Urinary bladder (tissue), 4 donors: ENCODE data around the gene PDE9A. TPM values are rescaled to one million over a fixed set of nuclear protein-coding genes. Genes with fewer than 3 reads are reported as not detected.
A peak's percentile ranks its signal among the peaks of the same experiment; 100 is the strongest.

Source experiments
- DNase-seq: peaks from one replicate; pipeline ENCODE4 v3.0.0-alpha.2; 2015; ENCODE audit errors: extremely low spot score
- H3K27ac ChIP-seq: one replicate; pipeline ENCODE4 v1.5.1; 2013; ENCODE audit warnings: low read depth, mild to moderate bottlenecking, moderate library complexity
- H3K36me3 ChIP-seq: one replicate; pipeline ENCODE4 v1.6.1; 2013; ENCODE audit warnings: mild to moderate bottlenecking, moderate library complexity; ENCODE audit not compliant: insufficient read depth
- H3K4me1 ChIP-seq: one replicate; pipeline ENCODE4 v1.6.1; 2013; ENCODE audit warnings: mild to moderate bottlenecking, moderate library complexity; ENCODE audit not compliant: insufficient read depth
- H3K4me3 ChIP-seq: one replicate; pipeline ENCODE4 v1.5.1; 2013; ENCODE audit warnings: low read depth, low read length
- WGBS: extraction: QIAGEN DNeasy Blood & Tissue Kit; methylation state at CpG from one replicate; pipeline ENCODE4 v1.1.7; 2013; 5-methylcytosine and 5-hydroxymethylcytosine counted together
- polyA plus RNA-seq: library from polyadenylated mRNA; stranded (reverse); fragments of 200-250 nt; gene quantifications from one replicate; pipeline ENCODE4 v1.2.3, GENCODE V29; 2013
- total RNA-seq: library from RNA; depleted of rRNA; stranded (reverse); fragments of >200 nt; gene quantifications from one replicate; pipeline ENCODE4 v1.2.3, GENCODE V29; 2014
- donor health status: healthy with polysubstance abuse.
- donor health status: healthy.

Gene PDE9A
- total and polyA plus RNA-seq, 2 donors = 13.5 to 33.2 TPM

DNA sequence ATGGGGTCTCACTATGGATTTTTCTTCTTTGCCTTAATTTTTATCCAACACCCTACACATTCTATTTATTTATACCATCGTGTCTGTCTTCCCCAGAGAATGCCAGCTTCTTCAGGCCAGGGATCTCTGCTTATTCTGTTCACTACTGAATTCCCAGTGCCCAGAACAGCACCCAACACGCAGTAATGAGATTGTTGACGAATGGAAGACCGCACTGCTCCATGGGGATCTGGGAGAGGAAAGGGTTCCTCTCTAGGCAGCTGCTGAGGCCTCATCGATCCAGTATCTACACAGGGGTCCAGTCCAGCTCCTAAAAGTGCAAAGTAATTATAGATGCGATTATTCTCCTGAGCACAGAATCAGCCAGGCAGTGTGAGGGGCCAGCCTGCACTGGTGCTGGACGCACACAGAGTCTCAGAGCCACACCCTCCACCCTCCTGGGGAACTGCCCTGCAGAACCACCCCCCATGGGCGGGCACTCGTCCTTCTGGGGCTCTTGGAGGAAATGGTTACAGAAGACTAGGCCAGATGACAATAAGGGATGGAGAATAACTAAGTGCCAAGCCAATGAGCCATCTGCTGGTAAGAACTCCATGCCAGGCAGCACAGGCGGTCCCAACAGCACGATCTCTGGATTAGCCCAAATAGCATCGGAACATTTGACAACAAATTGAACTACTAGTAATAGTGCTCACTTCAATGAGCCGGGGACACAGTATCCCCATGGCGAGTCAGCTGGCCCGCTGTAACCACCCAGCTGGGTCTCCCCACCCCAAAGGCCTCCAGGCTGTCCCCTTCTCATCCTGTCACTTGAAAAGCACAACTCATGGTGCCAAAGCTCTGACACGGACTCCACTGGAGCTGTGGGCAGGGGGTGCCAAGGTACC, 1.7 kb upstream of the PDE9A start:
- no peak for DNase-seq
- Histone ChIP-seq H3K27ac (no peak overlapping the region), H3K4me1 (no peaks in the 10 kb centered on the region), H3K36me3 (no peaks in the 10 kb centered on the region), H3K4me3 (no peak overlapping the region)
- WGBS = 80% methylated on average over 16 of the region's 16 CpGs

DNA sequence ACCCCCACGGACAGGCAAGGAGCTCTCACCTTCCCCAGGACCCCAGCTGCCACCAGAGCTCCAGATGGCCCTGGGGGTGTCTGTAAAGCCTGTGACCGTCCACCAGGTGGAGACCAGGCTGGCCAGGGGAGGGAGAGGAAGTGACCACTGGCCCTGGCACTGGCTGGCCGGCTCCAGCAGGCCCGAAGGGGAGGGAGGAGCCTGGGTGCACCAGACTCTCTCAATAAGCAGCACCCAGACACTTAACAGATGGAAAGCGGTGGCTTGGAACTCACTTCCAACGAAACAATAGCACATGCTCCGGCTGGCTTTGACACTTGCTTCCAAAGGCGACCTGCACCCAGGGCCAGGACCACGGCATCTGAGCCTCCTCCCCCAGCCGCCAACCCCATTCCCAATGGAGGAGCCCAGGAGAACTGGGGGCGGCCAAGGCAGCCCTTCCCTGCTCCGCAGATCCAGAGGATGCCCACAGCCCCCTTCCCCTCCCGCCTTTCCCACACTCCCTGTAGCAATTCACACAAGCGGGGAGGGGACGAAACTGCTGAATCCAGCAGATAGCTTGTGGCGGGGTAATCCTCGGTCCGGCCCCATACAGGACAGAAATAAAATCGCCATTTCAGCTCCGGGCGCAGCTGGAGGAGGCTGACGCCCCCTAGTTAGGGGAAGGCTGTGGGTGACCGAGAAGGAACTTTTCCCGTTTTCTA, 742 bp upstream of the PDE9A start:
- Histone ChIP-seq H3K4me3 (peak overlapping the region; percentile 50), H3K36me3 (no peaks in the 10 kb centered on the region), H3K27ac (no peak overlapping the region), H3K4me1 (no peaks in the 10 kb centered on the region)
- DNase-seq = no peak
- WGBS = 14% methylated on average over 24 of the region's 24 CpGs

DNA sequence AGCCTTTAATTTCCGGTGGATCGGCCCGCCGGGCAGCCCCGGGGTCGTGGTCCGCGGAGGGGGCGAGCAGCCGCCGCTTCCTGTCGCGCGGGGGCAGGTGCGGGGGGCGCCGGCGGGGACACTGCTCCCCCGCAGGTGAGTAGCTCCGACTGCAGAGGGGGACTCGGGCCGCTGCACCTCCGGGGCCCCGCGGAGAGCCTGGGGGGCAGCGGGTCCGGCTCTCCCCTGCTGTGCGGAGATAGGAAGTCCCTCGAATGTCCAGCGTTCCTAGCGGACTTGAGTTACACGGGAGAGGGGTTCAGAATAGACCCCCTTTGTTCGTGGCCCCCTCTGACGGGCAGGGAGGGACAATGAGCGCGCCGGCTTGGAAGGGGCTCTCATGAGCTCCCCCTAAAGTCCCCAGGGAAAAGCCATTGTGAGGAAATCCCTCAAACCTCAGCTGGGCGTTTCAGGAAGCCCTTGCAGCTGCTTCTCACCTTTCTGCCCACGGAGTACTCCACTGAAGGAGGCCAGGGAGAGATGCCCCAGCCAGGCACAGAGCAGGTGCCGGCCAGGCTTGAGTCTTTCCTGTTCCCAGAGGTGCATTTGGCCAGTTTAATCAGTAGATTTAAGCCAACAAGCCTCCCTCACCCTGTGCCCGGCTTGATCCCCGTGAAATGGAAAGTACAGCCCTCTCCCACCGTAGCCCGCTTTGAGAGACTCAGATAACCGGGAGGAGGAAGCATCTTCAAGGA, 925 bp downstream of the PDE9A start:
- no peak overlapping the region for H3K27ac ChIP-seq
- H3K4me1 ChIP-seq = no peaks in the 10 kb centered on the region

GRCh38 chr21:42654913-42655795, 1.7 kb downstream of the PDE9A start:
- Histone ChIP-seq H3K4me1 (no peaks in the 10 kb centered on the region), H3K36me3 (no peaks in the 10 kb centered on the region), H3K27ac (no peak overlapping the region), H3K4me3 (peak overlapping the region; percentile 50)
- DNase-seq = no peak
- WGBS = 50% methylated on average over 18 of the region's 18 CpGs

More for the DNA sequence above, 925 bp downstream of the PDE9A start:
- no peaks in the 10 kb centered on the region for H3K36me3 ChIP-seq
- WGBS = 4% methylated on average over 45 of the region's 45 CpGs
- peak overlapping the region; percentile 50 for H3K4me3 ChIP-seq
- DNase-seq = no peak

- Histone ChIP-seq H3K4me1 (no peaks in the 10 kb centered on the region), H3K4me3 (no peak overlapping the region), H3K36me3 (no peaks in the 10 kb centered on the region), H3K27ac (no peak overlapping the region)
- WGBS = 59% methylated on average over 31 of the region's 31 CpGs
- DNase-seq = no peak
Observed at GRCh38 chr21:42655796-42656770, 2.7 kb downstream of the PDE9A start.

DNA sequence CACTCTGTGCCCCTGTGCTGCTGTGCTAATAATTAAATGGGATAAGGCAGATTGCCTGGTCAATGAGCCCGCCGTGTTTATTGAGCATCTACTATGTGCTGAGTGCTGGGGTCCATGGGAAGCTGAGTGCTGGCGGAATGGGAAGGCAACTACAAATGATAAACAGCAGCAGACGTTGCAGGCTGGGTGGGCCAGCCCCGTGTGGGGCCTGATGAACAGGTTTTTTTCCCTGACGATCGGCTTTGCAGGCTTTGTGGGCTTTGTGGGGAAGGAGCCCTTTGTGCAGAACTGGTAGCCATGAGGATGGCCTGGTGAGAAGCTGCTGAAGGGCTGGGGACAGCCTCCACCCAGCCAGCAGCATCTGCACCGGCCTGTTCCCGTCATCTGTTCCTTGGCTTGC, 3.5 kb downstream of the PDE9A start:
- DNase-seq = no peak
- no peak overlapping the region for H3K27ac ChIP-seq
- 84% methylated on average over 9 of the region's 9 CpGs for WGBS
- H3K36me3 ChIP-seq = no peaks in the 10 kb centered on the region
- no peaks in the 10 kb centered on the region for H3K4me1 ChIP-seq
- no peak overlapping the region for H3K4me3 ChIP-seq

DNA sequence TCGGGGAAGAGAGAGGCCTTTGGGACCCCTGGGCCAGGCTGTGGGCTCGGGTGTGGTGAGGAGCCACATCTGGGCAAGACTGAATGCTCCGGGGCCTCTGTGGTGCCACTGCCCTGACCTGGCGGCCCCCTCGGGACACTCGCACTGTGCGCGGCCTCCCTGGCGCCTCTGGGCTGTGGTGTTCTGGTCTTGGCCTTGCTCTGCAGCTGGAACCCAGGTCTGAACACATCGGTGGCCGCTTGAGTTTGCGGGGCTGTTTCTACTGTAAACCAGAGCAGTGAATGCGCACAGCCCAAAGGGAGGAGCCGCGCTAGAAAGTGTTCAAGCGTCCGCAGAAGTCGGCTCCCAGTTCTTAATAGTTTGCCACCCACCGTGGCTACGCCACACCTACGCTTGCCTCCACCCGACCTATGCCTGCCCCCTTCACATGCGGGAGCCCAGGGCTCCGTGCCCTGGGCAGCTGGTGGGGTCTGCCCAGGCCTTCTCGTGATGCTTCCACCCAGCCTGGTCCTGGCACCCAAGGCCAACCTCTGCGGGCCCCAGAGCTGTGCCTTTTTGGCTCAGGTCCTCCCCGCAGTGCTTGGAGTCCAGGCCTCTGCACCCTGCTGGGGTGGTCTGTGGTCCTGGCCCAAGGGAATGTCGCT, 4.4 kb downstream of the PDE9A start:
- Histone ChIP-seq H3K4me3 (no peak overlapping the region), H3K27ac (no peak overlapping the region), H3K4me1 (no peaks in the 10 kb centered on the region), H3K36me3 (no peaks in the 10 kb centered on the region)
- DNase-seq = no peak
- 93% methylated on average over 28 of the region's 28 CpGs for WGBS

DNA sequence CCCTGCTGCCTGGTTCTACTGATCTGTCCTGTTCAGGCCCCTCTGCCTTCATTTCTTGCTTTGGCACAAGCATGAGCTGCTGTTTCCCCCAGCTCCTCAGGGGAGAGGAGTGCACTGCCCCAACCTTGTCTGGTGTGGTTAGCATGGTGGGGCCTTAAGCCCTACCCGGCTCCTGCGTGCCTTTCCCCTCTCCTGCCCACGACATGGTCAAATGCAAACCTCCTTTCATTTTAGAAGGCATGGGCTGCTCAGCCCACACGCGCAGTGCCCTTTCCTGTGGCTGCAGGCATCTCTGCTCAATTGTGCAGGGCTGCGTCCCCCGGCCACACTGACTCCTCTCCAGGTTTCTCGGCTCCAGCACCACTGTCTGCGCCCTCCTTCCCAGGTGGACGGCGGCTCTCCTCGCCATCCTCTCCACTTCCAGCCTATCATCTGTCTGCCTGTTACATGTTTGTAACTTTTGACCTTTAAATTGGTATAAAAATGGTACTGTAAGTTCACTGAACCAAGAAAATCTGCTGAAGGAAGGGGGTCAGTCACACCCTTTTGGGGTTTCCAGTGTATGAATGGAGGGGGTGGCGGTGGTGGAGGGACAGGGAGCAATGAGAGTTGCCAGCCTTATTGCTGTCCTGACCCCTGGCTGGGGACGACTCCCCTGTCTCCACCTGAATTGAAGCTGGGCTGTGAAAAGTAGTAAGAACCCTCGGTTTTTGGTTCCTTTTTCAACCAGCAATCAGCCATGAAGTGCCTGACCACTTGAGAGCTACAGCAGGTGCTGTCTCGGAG, 5.1 kb downstream of the PDE9A start:
- WGBS = 90% methylated on average over 16 of the region's 16 CpGs
- DNase-seq = no peak
- Histone ChIP-seq H3K4me3 (no peak overlapping the region), H3K36me3 (no peaks in the 10 kb centered on the region), H3K4me1 (no peaks in the 10 kb centered on the region), H3K27ac (no peak overlapping the region)

DNA sequence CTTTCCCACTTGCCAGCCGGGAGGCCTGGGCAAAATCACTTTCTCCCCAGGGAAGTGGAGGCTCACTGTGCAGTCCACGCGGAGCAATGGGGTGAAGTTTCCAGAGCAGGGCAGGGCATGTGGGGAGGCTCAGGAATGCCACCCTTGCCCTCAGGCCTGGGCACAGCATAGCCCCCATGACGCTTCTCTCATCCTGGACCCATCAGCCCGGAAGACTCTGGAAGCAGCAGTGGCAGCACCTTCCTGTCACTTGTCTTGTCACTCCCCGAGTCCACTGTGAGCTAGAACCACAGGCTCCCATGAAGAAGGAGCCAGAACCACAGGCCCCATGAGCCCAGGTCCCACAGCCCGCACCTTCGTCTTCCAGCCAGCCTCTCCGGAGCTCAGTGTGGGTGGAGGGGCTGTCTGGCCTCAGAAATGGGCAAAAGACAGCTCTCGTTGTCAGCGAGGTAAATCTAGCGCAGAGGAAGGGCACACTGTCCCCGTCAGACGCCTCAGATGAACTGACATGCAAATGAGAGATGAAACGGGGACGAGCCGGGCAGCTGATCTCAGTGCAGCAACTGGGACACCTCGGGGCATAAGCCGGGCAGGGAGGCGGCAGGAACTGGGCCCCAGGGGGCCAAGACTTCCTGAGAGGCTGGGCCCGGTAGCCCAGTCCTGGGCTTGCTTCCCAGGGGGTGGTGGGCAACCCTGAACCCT, 6.1 kb downstream of the PDE9A start:
- H3K4me3 ChIP-seq = no peak overlapping the region
- no peak for DNase-seq
- H3K36me3 ChIP-seq = no peaks in the 10 kb centered on the region
- 82% methylated on average over 21 of the region's 21 CpGs for WGBS
- no peak overlapping the region for H3K27ac ChIP-seq
- H3K4me1 ChIP-seq = no peaks in the 10 kb centered on the region

GRCh38 chr21:42660118-42660470, 6.7 kb downstream of the PDE9A start:
- H3K4me1 ChIP-seq = no peaks in the 10 kb centered on the region
- no peak for DNase-seq
- WGBS = 95% methylated on average over 8 of the region's 8 CpGs
- H3K4me3 ChIP-seq = no peak overlapping the region
- H3K36me3 ChIP-seq = no peaks in the 10 kb centered on the region
- no peak overlapping the region for H3K27ac ChIP-seq
